GM19397 (cell line): Measurements from ENCODE around the gene TOE1.
A peak's percentile ranks its signal among the peaks of the same experiment; 100 is the strongest.

Source experiments
- ATAC-seq: cut with Tn5 transposase; IDR thresholded peaks from one replicate; pipeline ENCODE4 v1.9.1; 2021; ENCODE audit warnings: mild to moderate bottlenecking, moderate library complexity; ENCODE audit not compliant: unreplicated experiment

Gene TOE1

GRCh38 chr1:45326627-45327623, 13.0 kb upstream of the TOE1 start, which contains the start of gene HPDL:
TSS of gene HPDL (plus strand) at chr1:45326895. CDS start at chr1:45327149, 254 bp downstream.
- ATAC-seq, result peak; percentile 48

GRCh38 chr1:45327644-45328515, 12.1 kb upstream of the TOE1 start:
- ATAC-seq, result no peak

GRCh38 chr1:45328680-45329079, 11.3 kb upstream of the TOE1 start:
- ATAC-seq, result no peak

GRCh38 chr1:45329445-45329844, 10.5 kb upstream of the TOE1 start:
- ATAC-seq, result no peak

- no peak for ATAC-seq
Observed at GRCh38 chr1:45331436-45332345, 8.3 kb upstream of the TOE1 start.

GRCh38 chr1:45332346-45332720, 7.6 kb upstream of the TOE1 start:
- no peak for ATAC-seq

- ATAC-seq, result no peak
Observed at GRCh38 chr1:45334308-45335245, 5.4 kb upstream of the TOE1 start.

GRCh38 chr1:45335855-45336324, 4.1 kb upstream of the TOE1 start:
- no peak for ATAC-seq

- ATAC-seq, result no peak
Observed at GRCh38 chr1:45337630-45338325, 2.2 kb upstream of the TOE1 start.

GRCh38 chr1:45340816-45341466, 971 bp downstream of the TOE1 start:
- ATAC-seq, result no peak

GRCh38 chr1:45344499-45344898, 4.5 kb downstream of the TOE1 start:
- no peak for ATAC-seq

- ATAC-seq, result no peak
Observed at GRCh38 chr1:45345014-45345413, 5.0 kb downstream of the TOE1 start.

- ATAC-seq, result no peak
Observed at GRCh38 chr1:45346473-45346872, 6.5 kb downstream of the TOE1 start.

GRCh38 chr1:45348020-45348419, 8.1 kb downstream of the TOE1 start:
- no peak for ATAC-seq

- no peak for ATAC-seq
Observed at GRCh38 chr1:45348609-45348965, 8.6 kb downstream of the TOE1 start.

GRCh38 chr1:45348966-45349677, 9.2 kb downstream of the TOE1 start:
- no peak for ATAC-seq

- ATAC-seq, result no peak
Observed at GRCh38 chr1:45351508-45351907, 11.5 kb downstream of the TOE1 start.

GRCh38 chr1:45353685-45354084, 13.7 kb downstream of the TOE1 start:
- no peak for ATAC-seq
